ENCODE data around the gene MYNN.

The MYNN gene

GRCh38 chr3:169827712-169828111 is 54.5 kb downstream of the MYNN start:
- DNase-seq (ENCODE audit: low spot score) = no peak

- no peak for DNase-seq (ENCODE audit: low spot score)
Observed at GRCh38 chr3:169835533-169835932, 62.3 kb downstream of the MYNN start.

GRCh38 chr3:169836078-169836941 is 63.1 kb downstream of the MYNN start:
- no peak for DNase-seq (ENCODE audit: low spot score)

- no peak for DNase-seq (ENCODE audit: low spot score)
Observed at GRCh38 chr3:169836942-169837275, 63.7 kb downstream of the MYNN start.

- DNase-seq (ENCODE audit: low spot score) = no peak
Observed at GRCh38 chr3:169838511-169839030, 65.4 kb downstream of the MYNN start.
